ENCODE results near the gene SRPRA. TPM values are rescaled to one million over a fixed set of nuclear protein-coding genes. Genes with fewer than 3 reads are reported as not detected.
"Not testable (repeated sequence)": the region's sequence is repeated elsewhere in the genome, so short reads cannot be mapped to it uniquely, and the experiment has no call there.

Gene SRPRA
- total and polyA plus RNA-seq, 2 donors (not counting 1 experiment from before 2014, with no cell fraction given) = 52.8 to 134 TPM

DNA sequence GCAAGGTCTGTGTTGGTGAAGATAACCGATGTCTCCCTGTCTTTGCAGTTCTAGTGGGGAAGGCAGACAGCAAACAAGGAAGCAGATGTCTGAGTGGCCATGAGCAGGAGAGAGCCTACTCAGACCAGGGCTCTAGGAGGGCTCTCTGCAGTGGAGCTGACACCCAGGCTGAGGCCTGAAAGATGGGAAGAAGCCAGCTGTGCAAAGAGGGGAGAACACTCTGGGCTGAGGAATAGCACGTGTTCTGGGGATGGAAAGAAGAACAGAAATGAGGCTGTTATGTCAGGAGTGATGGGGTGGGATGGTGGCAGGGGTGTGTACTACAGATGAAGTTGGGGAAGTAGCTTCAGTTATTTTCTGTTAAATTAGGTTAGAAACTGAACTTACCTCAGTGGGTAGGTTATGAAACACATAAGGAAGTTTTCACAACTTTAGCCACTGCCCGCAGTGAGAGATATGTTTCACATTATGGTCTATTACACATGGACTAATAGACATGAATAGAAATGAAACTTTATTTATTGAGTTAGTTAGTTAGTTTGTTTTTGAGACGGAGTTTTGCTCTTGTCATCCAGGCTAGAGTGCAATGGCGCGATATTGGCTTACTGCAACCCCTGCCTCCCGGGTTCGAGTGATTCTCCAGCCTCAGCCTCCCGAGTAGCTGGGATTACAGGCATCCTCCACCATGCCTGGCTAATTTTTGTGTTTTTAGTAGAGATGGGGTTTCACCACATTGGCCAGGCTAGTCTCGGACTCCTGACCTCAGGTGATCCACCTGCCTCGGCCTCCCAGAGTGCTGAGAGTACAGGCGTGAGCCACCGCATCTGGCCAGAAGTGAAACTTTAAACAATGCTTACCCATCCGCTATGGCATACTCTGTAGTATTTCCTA, 43.0 kb upstream of the SRPRA start:
- no peak for TF ChIP-seq EZH2 (IDR thresholded peaks at IDR 0.05; ENCODE audit: low read length, missing control alignments)
- TF ChIP-seq CTCF (conservative IDR thresholded peaks at IDR 0.05 in 1 of 2, IDR thresholded peaks at IDR 0.05 in 1 of 2; ENCODE audit: low read depth in 1 of 2, low read length in 2 of 2) = no peak
- no peak overlapping the region for H3K4me2 ChIP-seq (ENCODE audit: extremely low read depth, insufficient read depth, low read length)
- H3K27me3 ChIP-seq (ENCODE audit: control insufficient read depth, insufficient read depth, low read length) = no peaks in the 10 kb centered on the region
- peaks cover 3% of the 10 kb centered on the region for H3K36me3 ChIP-seq (ENCODE audit: control insufficient read depth, insufficient read depth, low read length)
- H3K9me3 ChIP-seq (ENCODE audit: control insufficient read depth, insufficient read depth, low read depth, low read length) = no peaks in the 10 kb centered on the region
- H3K9ac ChIP-seq (ENCODE audit: insufficient read depth, low read length) = no peak overlapping the region
- no peak overlapping the region for H2AFZ ChIP-seq (ENCODE audit: low read length)
- no peaks in the 10 kb centered on the region for H3K4me1 ChIP-seq (ENCODE audit: control insufficient read depth, extremely low read depth, insufficient read depth, low read length)
- H4K20me1 ChIP-seq (ENCODE audit: control insufficient read depth, extremely low read depth, insufficient read depth, low read length) = no peaks in the 10 kb centered on the region
- DNase-seq (ENCODE audit: low read depth in 2 of 2) = no peak
- no peak overlapping the region for H3K27ac ChIP-seq (ENCODE audit: insufficient read depth, low read length)
- no peaks in the 10 kb centered on the region for H3K79me2 ChIP-seq (ENCODE audit: control insufficient read depth, insufficient read depth, low read length)
- H3K4me3 ChIP-seq (replicated peaks in 1 of 4; ENCODE audit: control extremely low read depth in 1 of 4, insufficient read depth in 1 of 4, low read depth in 3 of 4, low read length in 4 of 4) = no peak overlapping the region

- Histone ChIP-seq H3K27ac (ENCODE audit: insufficient read depth, low read length) (no peak overlapping the region), H3K4me3 (replicated peaks in 1 of 4; ENCODE audit: control extremely low read depth in 1 of 4, insufficient read depth in 1 of 4, low read depth in 3 of 4, low read length in 4 of 4) (no peak overlapping the region), H3K9me3 (ENCODE audit: control insufficient read depth, insufficient read depth, low read depth, low read length) (no peaks in the 10 kb centered on the region), H2AFZ (ENCODE audit: low read length) (no peak overlapping the region), H3K36me3 (ENCODE audit: control insufficient read depth, insufficient read depth, low read length) (peaks cover 3% of the 10 kb centered on the region), H3K79me2 (ENCODE audit: control insufficient read depth, insufficient read depth, low read length) (no peaks in the 10 kb centered on the region), H3K9ac (ENCODE audit: insufficient read depth, low read length) (no peak overlapping the region), H4K20me1 (ENCODE audit: control insufficient read depth, extremely low read depth, insufficient read depth, low read length) (no peaks in the 10 kb centered on the region), H3K4me2 (ENCODE audit: extremely low read depth, insufficient read depth, low read length) (no peak overlapping the region), H3K4me1 (ENCODE audit: control insufficient read depth, extremely low read depth, insufficient read depth, low read length) (no peaks in the 10 kb centered on the region), H3K27me3 (ENCODE audit: control insufficient read depth, insufficient read depth, low read length) (no peaks in the 10 kb centered on the region)
- TF ChIP-seq CTCF (conservative IDR thresholded peaks at IDR 0.05 in 1 of 2, IDR thresholded peaks at IDR 0.05 in 1 of 2; ENCODE audit: low read depth in 1 of 2, low read length in 2 of 2) (no peak), EZH2 (IDR thresholded peaks at IDR 0.05; ENCODE audit: low read length, missing control alignments) (no peak)
- DNase-seq (ENCODE audit: low read depth in 2 of 2) = peak in 1 of 2 donors; percentile 9
These were observed 42.3 kb upstream of the SRPRA start for GRCh38 chr11:126310992-126311310.

GRCh38 chr11:126310200-126310991, 41.7 kb upstream of the SRPRA start:
- no peaks in the 10 kb centered on the region for H3K27me3 ChIP-seq (ENCODE audit: control insufficient read depth, insufficient read depth, low read length)
- TF ChIP-seq CTCF (conservative IDR thresholded peaks at IDR 0.05 in 1 of 2, IDR thresholded peaks at IDR 0.05 in 1 of 2; ENCODE audit: low read depth in 1 of 2, low read length in 2 of 2) = peak; percentile 90 to 95
- TF ChIP-seq EZH2 (IDR thresholded peaks at IDR 0.05; ENCODE audit: low read length, missing control alignments) = no peak
- peak; percentile 58 to 77 for DNase-seq (ENCODE audit: low read depth in 2 of 2)
- H4K20me1 ChIP-seq (ENCODE audit: control insufficient read depth, extremely low read depth, insufficient read depth, low read length) = no peaks in the 10 kb centered on the region
- H3K9ac ChIP-seq (ENCODE audit: insufficient read depth, low read length) = no peak overlapping the region
- H3K4me2 ChIP-seq (ENCODE audit: extremely low read depth, insufficient read depth, low read length) = no peak overlapping the region
- H3K36me3 ChIP-seq (ENCODE audit: control insufficient read depth, insufficient read depth, low read length) = peaks cover 3% of the 10 kb centered on the region
- H3K9me3 ChIP-seq (ENCODE audit: control insufficient read depth, insufficient read depth, low read depth, low read length) = no peaks in the 10 kb centered on the region
- H2AFZ ChIP-seq (ENCODE audit: low read length) = no peak overlapping the region
- no peak overlapping the region for H3K4me3 ChIP-seq (replicated peaks in 1 of 4; ENCODE audit: control extremely low read depth in 1 of 4, insufficient read depth in 1 of 4, low read depth in 3 of 4, low read length in 4 of 4)
- no peaks in the 10 kb centered on the region for H3K79me2 ChIP-seq (ENCODE audit: control insufficient read depth, insufficient read depth, low read length)
- no peaks in the 10 kb centered on the region for H3K4me1 ChIP-seq (ENCODE audit: control insufficient read depth, extremely low read depth, insufficient read depth, low read length)
- no peak overlapping the region for H3K27ac ChIP-seq (ENCODE audit: insufficient read depth, low read length)

GRCh38 chr11:126308771-126309170, 40.1 kb upstream of the SRPRA start:
- not testable (repeated sequence) for H4K20me1 ChIP-seq (ENCODE audit: control insufficient read depth, extremely low read depth, insufficient read depth, low read length); DNase-seq (ENCODE audit: low read depth in 2 of 2); H3K36me3 ChIP-seq (ENCODE audit: control insufficient read depth, insufficient read depth, low read length); H3K27me3 ChIP-seq (ENCODE audit: control insufficient read depth, insufficient read depth, low read length); H3K4me3 ChIP-seq (replicated peaks in 1 of 4; ENCODE audit: control extremely low read depth in 1 of 4, insufficient read depth in 1 of 4, low read depth in 3 of 4, low read length in 4 of 4); H3K4me1 ChIP-seq (ENCODE audit: control insufficient read depth, extremely low read depth, insufficient read depth, low read length); H3K9me3 ChIP-seq (ENCODE audit: control insufficient read depth, insufficient read depth, low read depth, low read length); H3K4me2 ChIP-seq (ENCODE audit: extremely low read depth, insufficient read depth, low read length); H2AFZ ChIP-seq (ENCODE audit: low read length); H3K79me2 ChIP-seq (ENCODE audit: control insufficient read depth, insufficient read depth, low read length); H3K27ac ChIP-seq (ENCODE audit: insufficient read depth, low read length); H3K9ac ChIP-seq (ENCODE audit: insufficient read depth, low read length)
